Measurements from ENCODE around the gene LHFPL3.
"Not testable (repeated sequence)": the region's sequence is repeated elsewhere in the genome, so short reads cannot be mapped to it uniquely, and the experiment has no call there.

LHFPL3 gene

DNA sequence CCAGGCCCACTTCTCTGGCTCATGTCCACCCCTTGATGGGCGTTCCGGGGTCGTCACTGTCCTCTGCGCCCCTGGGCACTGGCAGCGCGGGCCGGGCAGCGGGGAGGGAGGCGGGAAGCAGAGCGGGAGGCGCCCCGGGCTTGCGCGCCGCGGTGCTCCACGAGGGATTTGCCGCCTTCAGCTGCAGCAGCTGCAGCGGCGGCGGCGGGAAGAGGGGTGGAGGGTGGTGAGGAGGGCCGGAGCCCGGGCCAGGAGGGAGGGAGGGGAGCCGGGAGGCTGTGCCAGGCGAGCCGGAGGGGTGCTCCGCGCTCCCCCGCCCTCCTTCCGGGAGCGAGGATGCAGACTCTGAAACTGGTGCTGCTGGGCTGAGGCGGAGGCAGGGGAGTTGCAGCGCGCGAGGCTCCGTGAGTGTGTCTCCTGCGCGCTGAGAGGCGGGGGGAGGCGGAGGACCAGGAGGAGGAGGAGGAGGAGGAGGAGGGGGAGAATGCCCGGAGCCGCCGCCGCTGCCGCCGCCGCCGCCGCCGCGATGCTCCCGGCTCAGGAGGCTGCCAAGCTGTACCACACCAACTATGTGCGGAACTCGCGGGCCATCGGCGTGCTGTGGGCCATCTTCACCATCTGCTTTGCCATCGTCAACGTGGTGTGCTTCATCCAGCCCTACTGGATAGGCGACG is at the start of gene LHFPL3:
TSS of gene LHFPL3 (plus strand) at position 308 of the 674 bp plus-strand sequence.
- no peak for DNase-seq

DNA sequence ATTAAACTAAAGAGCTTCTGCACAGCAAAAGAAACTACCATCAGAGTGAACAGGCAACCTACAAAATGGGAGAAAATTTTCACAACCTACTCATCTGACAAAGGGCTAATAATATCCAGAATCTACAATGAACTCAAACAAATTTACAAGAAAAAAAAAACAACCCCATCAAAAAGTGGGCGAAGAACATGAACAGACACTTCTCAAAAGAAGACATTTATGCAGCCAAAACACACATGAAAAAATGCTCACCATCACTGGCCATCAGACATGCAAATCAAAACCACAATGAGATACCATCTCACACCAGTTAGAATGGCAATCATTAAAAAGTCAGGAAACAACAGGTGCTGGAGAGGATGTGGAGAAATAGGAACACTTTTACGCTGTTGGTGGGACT is 46.7 kb upstream of the LHFPL3 start:
- DNase-seq, result not testable (repeated sequence)

- DNase-seq, result no peak
Measured at GRCh38 chr7:104286839-104287238, 41.6 kb upstream of the LHFPL3 start.

- DNase-seq, result no peak
Measured at GRCh38 chr7:104288137-104288536, 40.3 kb upstream of the LHFPL3 start.

- DNase-seq, result no peak
Measured at GRCh38 chr7:104294291-104294690, 34.1 kb upstream of the LHFPL3 start.

DNA sequence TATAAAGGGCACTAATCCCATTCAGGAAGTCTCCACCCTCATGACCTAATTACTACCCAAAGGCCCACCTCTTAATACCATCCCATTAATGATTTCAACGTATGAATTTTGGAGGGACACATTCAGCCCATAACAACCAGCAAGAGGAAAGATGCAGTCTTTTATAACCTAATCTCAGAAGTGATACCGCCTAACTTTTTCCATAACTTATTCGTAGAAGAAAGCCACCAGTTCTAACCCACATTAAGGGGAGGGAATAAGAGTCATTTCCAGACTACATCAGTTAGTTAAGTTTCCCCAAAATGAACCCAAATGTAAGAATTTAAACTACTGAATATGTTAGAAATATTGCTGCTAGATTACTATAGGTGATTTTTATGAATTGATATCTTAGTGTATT is 32.1 kb upstream of the LHFPL3 start:
- DNase-seq, result no peak

- DNase-seq, result no peak
Measured at GRCh38 chr7:104296900-104297299, 31.5 kb upstream of the LHFPL3 start.

DNA sequence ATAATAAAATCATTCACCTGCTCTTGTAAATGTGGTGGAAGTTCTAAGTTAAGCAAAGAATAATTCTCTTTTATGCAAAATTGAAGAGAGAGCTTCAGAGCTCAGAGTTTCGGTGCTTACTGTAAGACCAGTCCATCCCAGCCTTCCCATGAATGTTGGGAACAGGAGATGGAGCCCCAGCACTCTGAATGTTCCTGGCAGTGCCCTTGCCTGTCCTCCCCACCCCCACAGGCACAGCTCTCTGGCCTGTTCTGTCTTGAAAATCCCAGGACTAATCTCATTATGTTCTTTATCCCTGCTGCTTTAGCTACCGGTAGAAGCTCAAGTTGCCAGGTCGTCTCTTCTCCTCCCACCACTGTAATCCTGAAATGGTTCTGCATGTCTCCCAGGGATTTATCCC is 29.1 kb upstream of the LHFPL3 start:
- DNase-seq, result no peak

DNA sequence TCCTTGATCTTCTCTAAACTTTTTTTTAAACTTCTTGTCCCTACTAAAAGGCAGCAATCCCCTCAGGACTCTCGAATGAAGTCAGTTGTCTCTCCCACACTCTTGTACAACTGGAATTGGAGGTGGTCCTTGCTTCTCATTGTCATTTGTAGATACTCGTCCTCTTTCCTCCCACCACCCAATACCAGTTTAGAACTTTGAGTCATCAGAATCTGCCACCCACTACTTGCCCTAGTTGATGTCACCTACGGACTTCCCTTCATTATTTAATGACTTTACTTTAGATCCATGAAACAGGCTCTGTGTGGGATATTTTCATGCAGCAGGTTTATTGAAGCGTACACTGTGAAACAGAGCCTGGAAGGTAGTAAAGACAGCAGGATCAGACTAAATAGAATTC is 28.6 kb upstream of the LHFPL3 start:
- DNase-seq, result no peak

DNA sequence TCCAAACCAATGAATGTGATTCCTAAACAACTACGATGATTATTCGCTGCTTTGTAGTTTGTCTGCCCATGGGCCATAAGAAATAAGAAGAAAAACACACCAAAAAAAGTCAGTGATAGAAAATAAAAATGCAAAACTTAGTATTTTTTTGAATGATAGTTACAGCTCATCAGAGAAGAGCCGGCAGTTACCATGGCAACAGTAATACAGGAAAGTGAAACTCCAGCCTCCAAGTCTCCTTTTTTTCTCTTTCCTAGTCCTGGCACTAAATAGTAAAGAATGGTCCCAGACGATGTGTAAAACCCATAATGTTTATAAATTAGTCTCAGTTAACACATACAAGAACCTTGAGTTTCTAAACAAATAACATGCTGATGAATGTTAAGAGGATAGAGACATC is 21.6 kb upstream of the LHFPL3 start:
- no peak for DNase-seq

DNA sequence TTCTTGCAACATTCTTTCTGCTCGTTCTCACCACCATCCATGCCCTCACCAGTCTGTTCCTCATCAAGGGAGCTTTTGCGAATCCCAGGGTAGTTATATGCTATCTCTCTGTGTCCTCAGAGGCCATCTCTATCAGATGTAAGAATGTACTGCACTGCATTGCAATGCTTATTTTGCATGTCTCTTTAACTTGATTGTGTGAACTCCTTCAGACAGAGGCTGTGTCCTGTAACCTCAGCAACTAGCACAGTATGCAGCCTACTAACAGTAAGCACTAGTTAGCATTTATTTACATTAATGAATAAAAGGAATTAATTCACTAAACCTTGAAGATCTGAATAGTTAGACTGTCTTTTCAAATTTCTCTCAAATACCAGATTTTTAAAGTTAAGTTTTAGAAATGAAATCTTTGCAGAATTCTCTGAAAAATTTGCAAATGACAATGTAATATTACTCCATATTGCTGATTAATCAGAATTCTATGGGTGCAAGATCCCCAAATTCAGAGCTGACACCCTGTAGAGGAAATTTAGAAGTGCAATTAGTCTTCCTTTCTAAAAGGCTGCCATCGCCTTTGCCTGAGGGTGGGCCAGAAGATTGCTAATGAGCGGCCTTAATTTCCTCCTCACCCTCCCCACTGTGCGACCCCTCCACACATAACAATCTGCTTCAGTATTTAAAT is 10.3 kb upstream of the LHFPL3 start:
- DNase-seq, result no peak

- no peak for DNase-seq
Measured at GRCh38 chr7:104327534-104327933, 869 bp upstream of the LHFPL3 start.

- DNase-seq, result no peak
Measured at GRCh38 chr7:104327938-104328295, 486 bp upstream of the LHFPL3 start.

DNA sequence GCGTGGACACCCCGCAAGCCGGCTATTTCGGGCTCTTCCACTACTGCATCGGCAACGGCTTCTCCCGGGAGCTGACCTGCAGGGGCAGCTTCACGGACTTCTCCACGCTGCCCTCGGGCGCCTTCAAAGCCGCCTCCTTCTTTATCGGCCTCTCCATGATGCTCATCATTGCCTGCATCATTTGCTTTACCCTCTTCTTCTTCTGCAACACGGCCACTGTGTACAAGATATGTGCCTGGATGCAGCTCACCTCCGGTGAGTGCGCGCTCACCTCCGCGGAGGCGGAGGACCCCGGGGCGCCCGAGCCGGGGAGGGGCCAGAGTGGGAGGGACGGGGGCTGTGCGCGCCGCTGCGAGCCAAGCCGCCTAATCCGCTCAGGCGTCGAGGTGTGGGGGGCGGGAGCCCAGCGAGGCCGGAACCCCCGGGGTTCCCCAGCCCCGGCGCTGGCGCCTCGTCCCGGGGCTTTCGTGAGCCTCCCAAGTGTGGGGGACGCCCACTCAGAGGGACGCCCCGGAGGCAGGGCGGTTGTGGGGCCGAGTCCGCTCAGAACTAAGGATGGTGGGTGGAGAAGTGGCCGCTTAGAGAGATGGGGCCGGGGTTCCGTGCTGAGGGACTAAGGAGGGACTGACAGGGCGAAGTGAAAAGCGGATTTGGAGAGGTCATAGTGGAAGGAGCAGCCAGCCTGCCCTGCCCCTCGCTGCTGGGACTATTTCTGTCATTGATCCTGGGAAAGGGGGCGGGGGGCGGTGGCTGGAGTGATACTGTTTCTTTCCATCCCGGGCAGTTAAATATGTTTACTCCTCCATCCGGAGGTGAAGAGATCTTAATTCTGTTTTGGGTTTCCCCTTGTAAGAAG is 795 bp downstream of the LHFPL3 start:
- no peak for DNase-seq

DNA sequence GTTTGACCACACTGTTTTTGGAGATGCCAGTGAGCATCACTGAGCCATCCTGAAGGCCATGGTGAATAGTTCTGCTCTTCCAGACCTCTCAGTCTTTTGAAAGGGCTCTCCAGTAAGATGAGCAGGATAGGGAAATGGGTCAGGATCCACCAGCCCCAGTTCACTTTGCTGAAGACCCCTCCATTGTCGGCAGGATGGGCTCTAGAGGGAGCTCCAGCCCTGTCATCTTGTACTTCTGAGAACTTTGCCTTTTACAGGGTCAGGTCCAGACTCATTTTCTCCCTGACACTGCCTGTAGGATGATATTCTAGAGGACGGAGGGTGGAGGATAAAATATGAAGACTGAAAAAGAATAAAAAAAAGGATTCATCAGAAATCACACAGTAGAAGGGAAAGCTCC is 13.1 kb downstream of the LHFPL3 start:
- no peak for DNase-seq

- DNase-seq, result no peak
Measured at GRCh38 chr7:104352736-104353135, 24.3 kb downstream of the LHFPL3 start.

DNA sequence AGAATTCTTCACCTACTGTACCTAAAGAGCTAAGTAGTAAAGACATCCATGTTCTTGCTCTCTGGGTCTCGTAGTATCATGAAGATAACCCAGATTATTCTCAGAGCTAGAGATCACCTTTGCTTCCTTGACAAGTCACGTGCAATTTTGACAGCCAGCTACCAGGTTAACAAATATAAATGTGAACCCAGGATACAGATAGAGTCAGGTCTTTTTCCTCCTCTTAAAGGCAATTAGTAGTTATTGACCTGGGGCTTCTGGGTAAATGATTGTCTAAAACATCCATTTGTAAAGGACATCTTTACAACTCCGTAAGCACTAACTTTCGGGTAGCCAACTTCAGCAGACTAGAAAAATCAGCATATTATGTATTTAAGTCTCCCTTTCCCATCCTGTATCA is 28.8 kb downstream of the LHFPL3 start:
- DNase-seq, result no peak

DNA sequence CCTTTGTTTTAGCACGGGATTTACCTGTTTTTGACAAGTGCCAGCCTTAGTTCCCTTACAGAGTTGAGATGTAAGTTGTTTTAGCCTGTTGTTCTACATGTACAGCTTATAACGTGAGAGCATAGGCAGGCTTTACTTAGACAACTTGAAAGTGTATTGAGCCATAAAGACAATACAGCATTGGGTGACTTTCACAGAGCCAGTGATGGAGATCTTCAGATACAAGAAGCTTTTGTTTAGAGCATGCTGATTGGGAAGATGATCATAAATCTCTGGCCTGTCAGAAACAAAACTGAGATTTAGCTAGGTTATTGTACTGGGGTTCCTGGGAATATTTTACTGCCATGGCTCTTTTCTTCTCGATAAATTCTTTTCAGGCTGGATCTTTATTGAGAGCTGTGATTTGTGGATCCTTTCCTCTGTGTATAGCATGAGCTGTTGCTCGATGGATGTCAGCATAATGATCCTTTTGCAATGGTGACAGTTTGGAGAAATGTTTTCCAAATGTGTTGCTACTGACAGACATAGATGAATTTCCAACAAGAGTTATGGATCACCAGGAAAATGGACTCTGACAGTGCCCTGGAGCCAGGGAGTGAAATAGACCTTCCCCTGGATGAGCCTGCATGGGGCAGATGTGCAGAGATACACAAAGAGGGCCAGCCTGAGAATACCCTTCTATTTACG is 30.2 kb downstream of the LHFPL3 start:
- DNase-seq, result no peak

DNA sequence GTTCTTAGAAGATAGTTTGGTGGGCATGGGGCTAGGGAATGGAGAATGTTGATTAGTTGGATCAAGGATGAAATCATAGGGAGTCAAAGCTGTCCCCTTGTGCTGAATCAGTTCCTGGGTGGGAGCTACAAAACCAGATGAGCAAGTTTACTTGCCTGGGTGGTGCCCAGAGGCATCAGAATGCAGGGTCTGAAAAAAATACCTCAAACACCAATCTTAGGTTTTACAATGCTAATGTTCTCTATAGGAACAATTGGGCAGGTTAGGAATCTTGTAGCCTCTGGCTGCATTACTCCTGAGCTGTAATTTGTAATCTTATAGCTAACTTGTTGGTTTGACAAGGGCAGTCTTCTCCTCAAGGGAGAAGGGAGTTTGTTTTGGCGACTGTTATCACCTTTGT is 34.4 kb downstream of the LHFPL3 start:
- DNase-seq, result no peak

- no peak for DNase-seq
Measured at GRCh38 chr7:104363355-104363754, 35.0 kb downstream of the LHFPL3 start.

DNA sequence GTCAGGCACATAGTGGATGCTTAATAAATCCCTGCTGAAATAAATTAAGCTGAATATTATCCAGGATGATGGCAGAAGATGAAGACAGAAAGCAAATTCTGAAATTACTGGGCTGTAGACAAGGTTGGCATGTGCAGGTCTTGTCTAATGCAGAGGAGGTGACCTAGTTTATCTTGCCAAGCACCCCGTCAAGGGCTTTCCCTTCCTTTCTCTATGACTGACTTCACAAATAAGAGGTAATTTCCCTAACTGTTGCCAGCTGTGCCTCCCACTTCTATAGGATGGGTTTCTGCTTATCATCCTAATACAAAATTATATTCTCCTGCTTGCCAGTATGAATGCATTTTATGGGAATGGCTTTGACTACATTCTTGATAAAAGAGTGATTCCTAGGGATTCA is 38.0 kb downstream of the LHFPL3 start:
- no peak for DNase-seq

DNA sequence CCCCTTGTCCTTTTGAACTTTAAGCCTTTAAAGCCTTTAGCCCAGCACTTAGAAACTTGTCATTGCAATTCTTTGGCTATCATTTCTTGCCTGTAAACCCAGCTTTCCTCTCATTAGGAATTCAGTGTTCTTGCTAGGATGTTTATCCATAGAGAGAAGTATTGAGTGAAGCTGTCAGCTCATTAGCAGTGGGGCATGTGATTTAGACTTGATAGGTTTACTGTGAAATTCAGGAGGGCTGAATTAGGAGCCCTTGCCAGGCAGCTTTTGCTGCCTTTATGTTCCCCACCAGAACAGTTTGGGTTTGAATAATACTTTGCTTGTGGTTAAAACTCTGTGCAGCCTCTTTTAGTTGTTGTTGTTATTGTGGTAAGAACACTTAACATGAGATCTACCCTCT is 39.5 kb downstream of the LHFPL3 start:
- no peak for DNase-seq

DNA sequence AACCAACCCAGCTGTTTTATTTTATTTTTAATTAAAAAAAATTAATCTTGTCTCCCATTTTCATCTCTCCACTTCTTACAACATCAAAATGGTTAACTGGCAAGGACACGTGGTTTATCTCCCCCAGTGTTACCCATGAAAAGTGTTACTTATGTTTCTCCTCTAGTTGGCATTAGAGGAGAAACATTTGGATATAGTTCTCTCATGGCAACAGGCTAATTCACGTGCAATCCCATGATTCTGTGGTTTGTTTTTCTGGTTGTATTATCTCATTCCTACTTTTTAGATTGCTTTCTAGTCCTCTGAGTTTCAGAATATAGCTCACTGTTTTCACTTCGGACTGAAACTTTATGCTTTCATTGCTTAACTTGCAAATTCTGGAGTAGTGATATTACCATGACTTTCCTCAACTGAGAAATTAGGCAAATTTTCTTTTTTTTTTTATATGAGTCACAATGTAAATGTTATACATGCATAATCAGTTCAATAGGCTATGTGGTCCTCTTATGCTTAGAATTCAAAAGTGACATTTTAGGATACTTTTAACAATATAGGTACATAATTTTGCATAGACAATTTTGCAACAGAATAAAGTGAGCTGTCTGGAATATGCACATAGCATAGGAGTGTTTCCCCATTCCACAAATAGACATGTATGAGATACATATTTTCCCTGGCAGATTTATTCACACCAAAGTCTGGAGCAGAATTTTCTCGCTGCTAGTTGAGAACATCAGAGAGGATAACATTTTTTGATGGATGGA is 43.0 kb downstream of the LHFPL3 start:
- DNase-seq, result no peak
